ENCODE measurements around the gene UBE2R2.

The UBE2R2 gene

DNA sequence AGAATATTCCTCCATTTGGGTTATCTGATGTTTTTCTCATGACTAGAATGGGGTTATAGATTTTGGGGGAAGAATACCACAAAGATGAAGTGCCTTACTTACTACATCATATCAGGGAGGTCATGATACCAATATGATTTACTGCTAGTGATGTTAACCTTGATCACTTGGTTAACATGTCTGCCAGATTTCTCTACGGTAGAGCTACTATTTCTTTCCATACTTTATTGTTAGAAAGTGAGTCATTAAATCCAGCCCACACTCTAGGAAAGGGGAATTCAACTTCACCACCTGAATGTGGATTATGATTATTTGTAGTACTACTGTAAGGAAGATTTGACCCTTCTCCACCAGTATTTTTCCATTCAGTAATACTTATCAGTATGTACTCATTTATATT is 64.7 kb downstream of the UBE2R2 start:
- no peak for DNase-seq (ENCODE audit: low read depth in 2 of 2, low spot score in 1 of 2)

DNA sequence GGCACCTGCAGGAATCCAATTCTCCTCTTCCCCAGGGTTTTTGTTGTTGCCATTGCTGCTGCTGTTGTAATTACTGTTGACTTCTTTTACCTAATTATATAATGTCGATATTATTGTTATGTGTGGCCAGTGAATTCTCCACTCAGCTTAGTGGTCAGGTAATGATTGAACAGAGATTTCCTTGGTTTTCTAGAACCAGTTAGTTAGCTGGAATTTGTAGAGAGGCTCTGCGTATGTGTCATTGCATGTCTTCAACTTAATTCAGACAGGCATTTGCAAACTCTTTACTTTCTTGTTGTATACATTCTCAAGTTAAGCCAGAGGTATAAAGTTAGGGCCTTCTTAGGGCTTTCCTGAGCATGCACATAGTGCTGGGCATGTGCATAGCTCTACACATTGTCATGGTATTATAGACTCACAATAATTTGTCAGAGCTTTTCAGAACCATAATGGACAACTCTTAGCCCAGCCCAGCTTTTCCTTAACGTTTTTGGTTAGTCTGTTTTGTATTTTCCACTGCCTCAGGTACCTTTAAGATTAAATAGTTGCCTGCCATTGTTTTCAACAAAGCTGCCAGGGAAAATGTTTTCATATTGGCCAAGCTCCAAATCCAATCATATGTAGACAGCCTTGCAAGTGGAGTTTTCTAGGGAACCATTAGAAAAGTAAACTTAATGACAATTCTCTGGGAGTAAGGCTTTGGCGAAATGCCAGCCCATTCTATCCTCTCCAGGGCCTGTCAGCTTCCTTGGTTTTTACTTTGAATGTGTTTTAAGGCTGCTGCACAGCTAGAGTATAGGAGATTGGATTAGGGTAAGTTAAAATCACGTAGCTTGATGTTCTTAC is 68.1 kb downstream of the UBE2R2 start:
- DNase-seq (ENCODE audit: low read depth in 2 of 2, low spot score in 1 of 2), result no peak

DNA sequence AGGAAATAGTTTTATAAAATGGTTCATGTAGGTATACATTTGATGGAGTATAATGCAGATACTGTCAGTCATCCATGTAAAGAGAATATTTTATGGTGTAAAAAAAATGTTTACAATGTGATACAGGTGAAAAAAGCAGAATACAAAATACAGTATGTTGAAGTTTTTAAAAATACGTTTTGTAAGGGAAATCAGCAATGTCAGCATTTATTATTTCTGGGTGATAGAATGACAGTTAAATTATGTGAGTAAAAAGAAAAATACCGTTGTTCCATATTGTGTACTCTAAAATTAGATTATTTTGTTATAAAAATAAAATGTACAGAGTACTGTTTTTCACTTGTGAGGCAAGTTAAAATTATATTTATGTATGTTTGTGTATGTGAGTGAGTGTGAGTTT is 69.0 kb downstream of the UBE2R2 start:
- DNase-seq (ENCODE audit: low read depth in 2 of 2, low spot score in 1 of 2), result no peak

DNA sequence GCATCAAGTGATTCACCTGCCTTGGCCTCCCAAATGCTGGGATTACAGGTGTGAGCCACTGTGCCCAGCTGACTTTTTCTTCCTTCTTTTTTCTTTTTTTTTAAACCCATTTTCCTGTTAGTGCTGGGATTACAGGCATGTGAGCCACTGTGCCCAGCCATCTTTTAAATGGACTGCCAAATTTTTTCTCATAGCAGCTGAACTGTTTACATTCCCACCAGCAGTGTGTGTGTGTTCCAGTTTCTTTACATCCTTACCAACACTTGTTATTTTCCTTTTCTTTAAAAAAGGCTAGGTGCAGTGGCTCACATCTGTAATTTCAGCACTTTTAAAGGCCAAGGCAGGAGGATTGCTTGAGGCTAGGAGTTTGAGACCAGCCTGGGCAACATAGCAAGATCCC is 76.9 kb downstream of the UBE2R2 start:
- no peak for DNase-seq (ENCODE audit: low read depth in 2 of 2, low spot score in 1 of 2)

DNA sequence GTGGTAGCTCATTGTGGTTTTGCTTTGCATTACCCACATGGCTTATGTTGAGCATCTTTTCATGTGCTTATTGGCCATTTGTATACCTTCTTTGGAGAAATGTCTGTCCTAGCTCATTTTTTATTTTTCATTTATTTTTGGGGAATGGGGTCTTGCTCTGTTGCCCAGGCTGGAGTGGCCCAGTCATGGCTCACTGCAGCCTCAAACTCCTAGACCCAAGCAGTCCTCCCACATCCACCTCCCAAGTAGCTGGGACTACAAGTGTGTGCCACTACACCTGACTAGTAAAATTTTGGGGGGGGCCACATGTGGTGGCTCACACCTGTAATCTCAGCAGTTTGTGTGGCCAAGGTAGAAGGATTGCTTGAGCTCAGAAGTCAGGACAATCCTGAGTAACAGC is 77.4 kb downstream of the UBE2R2 start:
- DNase-seq (ENCODE audit: low read depth in 2 of 2, low spot score in 1 of 2), result no peak

DNA sequence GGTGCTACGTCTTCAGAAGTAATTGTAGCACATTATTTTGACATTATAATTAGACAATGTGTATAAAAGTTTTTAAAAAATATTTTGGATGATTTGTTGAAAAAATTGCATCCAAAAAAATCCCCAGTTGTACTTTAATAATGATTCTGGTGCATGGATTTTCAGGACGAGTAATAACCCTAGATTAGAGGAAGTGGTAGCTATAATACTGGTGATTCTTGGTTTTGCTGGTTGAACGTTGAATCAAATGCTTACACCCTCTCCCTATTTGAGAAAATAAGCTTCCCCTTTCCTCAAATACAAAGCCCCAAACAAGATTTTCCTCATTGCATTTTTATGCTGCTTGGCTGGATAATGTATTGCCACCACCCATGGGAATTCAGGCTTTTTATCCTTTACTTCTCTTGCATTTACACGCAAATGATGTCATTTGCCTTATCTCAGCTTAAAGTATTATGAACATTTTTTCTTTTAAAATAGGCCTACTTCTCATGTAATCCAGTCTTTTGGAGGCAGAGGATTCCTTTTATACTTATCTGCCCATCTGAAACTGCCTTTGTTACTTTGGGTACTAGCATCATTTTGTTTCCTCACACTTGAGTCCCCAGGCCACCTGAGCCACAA is 86.3 kb downstream of the UBE2R2 start:
- DNase-seq (ENCODE audit: low read depth in 2 of 2, low spot score in 1 of 2), result no peak

DNA sequence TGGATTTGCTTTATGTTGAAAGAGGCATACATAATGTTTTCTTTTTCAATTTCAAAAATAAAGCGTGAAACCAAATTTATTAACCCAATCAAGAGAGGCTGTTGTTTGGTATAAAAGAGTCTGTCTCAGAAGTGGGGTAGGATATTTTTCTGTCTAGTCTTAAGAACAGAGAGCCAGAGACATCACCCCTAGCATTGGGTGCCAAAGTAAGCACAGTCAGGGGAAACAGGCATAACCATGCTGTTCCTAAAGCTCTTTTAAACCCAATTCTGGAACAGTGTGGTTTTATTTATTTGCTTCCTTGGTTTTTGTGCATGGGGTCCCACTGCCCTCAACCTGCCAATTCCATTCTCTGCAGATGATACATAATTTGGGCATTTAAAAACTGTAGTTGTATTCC is 88.2 kb downstream of the UBE2R2 start:
- DNase-seq (ENCODE audit: low read depth in 2 of 2, low spot score in 1 of 2), result no peak

DNA sequence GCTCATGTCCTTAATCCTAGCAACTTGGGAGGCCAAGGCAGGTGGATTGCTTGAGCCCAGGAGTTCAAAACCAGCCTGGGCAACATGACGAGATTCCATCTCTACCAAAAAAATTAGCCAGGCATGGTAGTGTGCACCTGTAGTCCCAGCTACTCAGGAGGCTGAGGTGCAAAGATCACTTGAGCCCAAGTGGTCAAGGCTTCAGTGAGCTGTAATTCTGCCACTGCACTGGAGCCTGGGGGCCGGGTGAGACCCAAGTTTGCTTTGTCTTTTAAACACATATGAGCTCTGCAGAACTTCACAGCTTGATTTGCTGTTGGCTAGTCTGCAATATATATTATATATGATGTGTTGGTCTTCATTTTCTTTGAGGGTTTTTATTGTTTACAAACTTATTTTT is 89.8 kb downstream of the UBE2R2 start:
- no peak for DNase-seq (ENCODE audit: low read depth in 2 of 2, low spot score in 1 of 2)

DNA sequence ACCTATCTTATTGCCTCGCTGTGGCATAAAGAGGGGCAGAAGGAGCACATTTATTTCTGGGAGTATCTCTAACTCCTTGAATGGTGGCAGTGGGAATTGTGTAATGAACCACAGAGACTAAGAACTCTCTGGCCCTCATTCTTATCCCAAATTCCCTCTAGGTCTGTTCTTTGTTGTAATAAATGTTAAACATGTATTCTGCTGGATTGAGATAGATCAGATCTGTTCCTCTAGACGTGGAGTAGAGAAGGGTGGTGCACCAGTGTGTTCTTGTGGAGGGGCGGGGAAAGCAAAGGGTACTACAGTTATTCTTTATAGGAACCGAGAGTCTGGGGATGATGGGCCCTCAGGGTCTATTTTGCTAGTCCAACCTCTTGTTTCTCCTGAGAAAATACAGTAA is 90.4 kb downstream of the UBE2R2 start:
- no peak for DNase-seq (ENCODE audit: low read depth in 2 of 2, low spot score in 1 of 2)

DNA sequence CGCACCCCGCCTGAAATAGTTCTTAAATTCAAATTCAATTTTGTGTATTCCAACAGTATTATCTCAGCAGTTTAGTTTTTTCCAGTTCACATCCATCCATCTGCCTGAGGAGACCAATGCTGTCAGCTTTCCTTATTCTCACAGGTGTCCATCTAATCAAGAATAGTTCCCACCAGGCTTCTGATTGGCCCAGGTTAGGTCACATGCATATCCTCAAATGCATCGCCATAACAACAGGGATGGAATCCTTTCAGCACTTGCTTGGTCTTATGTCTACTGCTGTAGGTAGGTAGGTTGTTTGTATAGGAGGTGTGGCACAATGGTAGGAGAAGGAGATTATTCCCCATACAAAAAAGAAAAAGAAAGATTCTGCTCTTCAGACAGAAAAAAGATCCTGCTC is 91.2 kb downstream of the UBE2R2 start:
- no peak for DNase-seq (ENCODE audit: low read depth in 2 of 2, low spot score in 1 of 2)

DNA sequence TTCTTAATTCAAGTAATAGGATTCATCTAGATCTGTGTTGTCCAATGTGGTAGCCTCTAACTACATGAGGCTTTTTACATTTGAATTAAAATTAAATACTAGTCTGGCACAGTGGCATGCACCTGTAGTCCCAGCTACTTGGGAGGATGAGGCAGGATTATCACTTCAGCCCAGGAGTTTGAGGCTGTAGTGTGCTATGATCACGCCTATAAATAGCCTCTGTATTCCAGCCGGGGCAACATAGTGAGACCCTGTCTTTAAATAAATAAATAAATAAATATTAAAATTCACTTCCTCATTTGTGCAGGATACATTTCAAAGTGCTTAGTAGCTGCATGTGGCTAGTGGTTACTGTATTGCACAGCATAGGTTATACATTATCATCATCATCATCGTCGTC is 91.8 kb downstream of the UBE2R2 start:
- DNase-seq (ENCODE audit: low read depth in 2 of 2, low spot score in 1 of 2), result no peak

DNA sequence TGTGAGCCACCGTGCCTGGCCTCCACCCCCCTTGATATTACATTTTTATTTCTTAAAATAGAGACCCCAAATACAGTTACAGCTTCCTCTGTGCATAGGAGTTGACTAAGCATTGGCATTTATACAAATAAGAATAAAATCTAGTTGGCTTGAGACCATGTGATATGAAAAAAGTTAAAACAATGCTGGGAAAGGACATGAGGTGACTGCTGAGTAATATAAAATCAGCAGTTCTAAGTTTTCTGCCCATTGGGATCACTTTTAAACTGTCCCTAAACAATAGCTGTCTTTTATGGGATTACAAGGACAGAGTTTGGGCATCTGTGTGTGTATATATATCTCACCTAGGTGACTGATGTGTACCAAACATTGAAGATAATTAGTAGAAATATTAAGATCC is 96.6 kb downstream of the UBE2R2 start:
- no peak for DNase-seq (ENCODE audit: low read depth in 2 of 2, low spot score in 1 of 2)

DNA sequence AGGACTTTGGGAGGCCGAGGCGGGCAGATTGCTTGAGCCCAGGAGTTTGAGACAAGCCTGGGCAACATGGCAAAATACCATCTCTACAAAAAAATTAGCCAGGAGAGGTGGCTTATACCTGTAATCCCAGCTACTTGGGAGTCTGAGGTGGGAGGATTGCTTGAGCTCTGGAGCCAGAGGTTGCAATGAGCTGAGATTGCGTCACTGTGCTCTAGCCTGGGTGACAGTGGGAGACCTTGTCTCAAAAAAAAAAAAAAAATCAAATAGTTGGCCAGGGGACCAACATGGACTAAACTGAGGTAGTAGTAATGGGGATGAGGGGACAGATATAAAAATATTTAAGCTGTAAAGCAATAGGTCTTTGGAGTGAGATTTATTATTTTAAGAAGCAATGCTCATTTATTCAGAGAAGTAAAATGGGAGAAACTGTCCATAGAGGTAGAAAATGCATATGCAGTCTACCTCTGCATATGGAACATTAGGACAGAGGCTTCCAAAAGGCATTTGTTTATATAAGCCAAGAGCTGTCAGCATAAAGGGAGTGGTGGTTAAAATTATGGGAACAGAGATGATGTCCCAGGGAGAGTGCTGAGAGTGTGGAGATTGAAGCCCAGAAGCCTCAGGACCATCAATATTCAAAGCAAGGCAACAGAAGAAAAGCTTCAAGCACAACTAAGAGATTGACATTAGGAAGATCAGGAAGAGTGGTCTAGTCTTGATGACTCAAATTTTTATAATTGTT is 98.1 kb downstream of the UBE2R2 start:
- no peak for DNase-seq (ENCODE audit: low read depth in 2 of 2, low spot score in 1 of 2)

DNA sequence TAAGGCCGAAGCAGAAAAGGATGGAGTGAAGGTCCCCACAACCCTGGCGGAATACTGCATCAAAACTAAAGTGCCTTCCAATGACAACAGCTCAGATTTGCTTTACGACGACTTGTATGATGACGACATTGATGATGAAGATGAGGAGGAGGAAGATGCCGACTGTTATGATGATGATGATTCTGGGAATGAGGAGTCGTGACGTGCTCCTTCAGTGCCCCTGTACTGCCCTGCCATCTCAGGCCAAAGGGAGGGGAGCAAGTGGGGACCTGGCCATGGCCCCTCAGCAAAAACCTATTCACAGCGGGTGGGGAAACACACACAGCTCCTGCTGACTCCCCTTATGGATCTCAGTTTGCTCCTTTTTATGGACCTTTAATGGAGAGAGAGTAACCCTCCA is 100.1 kb downstream of the UBE2R2 start:
- DNase-seq (ENCODE audit: low read depth in 2 of 2, low spot score in 1 of 2), result no peak

DNA sequence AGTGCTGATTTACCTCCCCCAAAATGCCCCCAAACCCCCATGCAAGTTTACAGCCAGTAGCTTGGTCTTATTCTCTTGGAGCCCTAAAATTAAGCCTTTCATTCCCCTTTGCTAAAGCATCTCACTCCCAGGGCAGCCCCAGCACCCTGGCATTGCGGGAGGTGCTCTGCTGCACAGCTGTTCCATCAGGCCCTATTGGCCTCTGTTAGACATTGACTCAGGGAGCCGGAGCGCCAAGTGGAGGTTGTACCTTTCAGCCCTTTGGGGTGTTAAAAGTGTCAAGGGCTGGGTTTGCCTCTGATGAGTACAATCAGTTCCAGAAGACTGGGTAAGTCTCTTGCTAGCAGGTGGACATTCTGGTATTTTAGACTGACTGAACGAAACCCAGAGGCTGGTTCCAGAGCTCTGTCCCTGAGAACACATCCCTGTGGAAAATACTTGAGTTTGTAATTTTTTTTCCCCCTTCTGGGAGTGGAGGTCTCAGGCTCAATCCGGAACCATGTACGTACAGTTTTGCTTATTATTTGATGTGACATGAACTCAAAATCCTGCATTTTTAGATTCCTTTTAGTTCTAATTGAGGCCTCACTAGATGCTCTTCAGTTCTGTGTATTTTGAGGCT is 102.4 kb downstream of the UBE2R2 start:
- no peak for DNase-seq (ENCODE audit: low read depth in 2 of 2, low spot score in 1 of 2)

DNA sequence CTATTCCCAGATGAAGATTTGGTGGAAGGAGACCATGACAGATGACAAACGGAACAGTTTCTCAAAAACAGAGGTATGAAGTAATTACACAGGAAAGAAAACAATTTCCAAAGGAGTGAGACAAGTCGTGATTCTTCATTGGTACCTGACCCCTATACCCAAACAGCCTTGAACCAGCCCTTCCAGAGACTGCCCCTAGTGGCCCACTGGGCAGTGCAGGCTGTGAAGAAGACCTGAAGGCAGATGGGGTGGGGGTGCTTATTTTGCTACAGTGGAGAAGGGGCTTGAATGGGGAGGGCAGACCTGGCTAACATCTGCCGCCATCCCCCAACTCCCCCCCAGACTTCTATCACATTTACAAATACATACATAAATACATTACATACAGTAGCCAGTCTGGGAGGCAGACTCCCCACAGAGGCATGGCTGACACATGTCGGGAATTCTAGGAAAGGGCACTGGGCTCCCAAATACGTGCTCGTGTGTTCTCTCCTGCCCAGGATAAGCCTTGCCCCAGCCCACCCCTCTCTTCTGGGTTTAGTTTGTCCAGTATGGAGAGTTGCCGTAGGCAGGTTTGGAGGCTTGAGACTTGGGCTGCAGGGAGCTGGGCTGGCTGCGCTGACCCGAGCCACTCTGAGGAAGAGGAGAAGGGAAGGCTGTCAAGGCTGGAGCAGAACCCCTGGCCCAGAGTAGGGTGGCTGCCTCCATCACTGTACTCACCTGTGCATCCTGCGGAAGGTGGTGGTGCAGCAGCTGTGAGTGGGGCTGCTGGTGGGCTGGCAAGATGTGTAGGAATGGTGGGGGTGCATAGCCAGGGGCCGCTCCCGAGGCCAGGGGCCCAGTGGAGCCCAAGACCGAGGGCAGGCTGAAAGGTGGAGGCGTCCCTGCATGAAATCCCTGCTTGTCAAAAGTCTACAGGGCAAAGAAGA is 105.3 kb downstream of the UBE2R2 start:
- no peak for DNase-seq (ENCODE audit: low read depth in 2 of 2, low spot score in 1 of 2)

DNA sequence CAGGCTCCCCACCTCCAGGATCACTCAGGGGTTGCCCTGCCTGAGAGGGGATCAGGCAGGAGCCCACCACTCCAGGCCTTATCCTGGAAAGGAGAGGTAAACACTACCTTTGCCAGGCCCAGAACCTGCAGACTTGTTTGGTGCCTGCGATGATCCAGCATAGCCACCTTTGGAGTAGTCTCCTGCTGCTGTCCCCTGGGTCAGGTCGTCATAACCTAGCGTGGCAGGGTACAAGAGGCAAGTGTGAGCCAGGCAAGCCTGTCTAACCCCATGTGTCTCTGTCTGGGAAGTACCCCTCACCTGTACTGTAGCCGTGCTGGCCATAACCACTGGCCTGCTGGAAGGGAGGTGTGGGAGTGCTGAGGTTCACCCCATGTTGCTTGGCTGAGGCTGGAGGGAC is 106.1 kb downstream of the UBE2R2 start:
- no peak for DNase-seq (ENCODE audit: low read depth in 2 of 2, low spot score in 1 of 2)

DNA sequence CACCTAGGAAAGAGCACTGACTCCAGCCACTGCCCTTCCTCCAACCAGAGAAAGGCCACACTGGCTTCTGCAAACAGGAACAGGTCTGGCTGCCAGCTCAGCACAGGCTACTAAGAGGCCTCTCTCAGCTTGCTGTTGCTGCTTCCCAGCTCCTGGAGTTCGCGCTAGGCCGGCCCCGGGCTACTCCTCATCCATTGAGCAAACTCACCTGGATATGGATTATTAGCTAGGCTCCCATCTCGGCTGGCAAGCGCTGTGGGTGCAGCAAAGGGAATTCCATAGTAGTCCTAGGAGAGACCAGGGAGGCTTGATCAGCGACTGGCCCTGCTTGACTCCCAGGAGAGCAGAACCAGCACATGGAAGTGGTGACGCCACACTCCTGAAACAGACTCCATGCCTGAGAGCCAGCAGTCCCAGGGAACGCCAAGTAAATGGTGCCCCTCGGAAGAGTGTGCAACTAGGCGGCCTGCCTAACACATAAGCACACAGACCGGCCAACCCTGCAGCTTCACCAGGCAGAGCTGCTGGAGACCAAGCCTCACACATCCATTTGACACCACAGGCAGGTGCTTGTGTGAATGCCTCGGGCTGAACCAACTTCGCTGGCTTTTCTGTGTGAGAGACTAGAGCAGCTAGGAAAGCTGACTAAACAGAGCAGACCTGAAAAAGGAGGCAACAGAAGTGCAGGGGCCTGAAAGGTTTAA is 107.2 kb downstream of the UBE2R2 start:
- no peak for DNase-seq (ENCODE audit: low read depth in 2 of 2, low spot score in 1 of 2)

DNA sequence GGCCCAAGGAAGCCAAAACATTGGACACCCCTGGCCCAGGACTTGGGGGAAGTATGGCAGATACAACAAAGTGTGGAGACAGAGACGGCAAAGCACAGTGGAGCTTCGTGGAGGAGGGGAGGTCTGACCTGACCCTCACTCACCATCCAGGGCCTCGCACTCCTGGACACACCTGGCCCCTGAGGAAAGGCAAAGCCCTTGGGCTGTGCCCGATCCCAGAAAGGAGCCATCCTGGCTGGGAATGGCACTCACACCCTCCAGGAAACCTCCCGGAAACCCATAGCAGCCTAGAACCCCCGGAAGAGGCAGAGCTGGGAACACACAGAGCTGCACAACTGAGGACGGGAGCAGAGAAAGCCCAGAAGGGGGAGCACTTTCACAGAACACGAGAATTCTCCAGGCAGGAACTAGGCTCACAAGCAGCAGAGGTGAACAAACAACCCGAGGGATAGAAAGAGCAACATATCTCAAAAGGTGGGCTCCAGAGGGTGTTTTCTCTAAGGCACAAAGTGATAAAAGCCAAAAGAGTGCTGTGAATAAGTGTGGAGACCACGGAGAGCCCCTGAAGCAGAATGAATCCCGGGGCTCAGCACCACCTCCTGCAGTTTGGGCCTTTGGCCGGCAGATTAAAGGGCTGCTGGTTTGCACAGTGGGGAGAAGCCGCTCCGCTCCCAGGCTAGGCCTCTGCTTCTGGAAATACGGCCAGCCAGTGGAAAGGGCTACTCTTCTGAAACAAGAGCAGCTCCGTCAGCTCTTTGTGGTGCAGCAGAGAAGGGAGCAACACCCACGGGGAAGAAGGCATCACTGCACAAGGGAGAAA is 108.2 kb downstream of the UBE2R2 start:
- DNase-seq (ENCODE audit: low read depth in 2 of 2, low spot score in 1 of 2), result no peak

All from stimulated activated CD8-positive, alpha-beta memory T cell treated with anti-CD3 and anti-CD28 coated beads, Interleukin-4, amount 100 ng/mL, for 1 hour (primary cell).